ENCODE measurements around the gene ZNF804B. TPM values are rescaled to one million over a fixed set of nuclear protein-coding genes. Genes with fewer than 3 reads are reported as not detected.

Gene ZNF804B
- total and polyA plus RNA-seq, 9 of the 15 experiments (the other 6 are each of a cell fraction or from before 2014, with no cell fraction given), result 0.04 to 0.22 (median 0.09) TPM; not detected in 6

DNA sequence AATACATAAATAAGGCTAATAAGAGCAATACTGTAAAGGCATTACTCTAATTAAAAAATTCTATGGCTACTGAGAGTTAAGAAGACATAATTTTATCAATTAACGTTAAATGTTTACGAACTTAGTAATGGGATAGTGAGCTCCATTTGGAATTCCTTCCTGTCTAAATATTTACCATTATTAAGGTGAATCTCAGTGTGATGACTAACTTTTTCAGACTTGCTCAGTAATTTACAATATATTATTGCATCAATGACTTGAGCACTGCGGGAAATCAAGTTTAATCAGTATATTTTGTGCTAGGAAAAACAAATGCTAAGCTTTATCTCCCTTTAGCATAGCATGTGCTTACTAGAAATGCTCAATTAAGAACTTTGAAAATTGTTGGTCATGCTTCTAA is 318.5 kb downstream of the ZNF804B start:
- 0% methylated on average over 3 of the region's 3 CpGs for WGBS (ENCODE audit: insufficient coverage, low coverage, missing lambda C conversion rate)
- Histone ChIP-seq H3K4me1 (replicated peaks in 1 of 2; ENCODE audit: control insufficient read depth in 2 of 2, insufficient read depth in 2 of 2, low read length in 2 of 2) (no peaks in the 10 kb centered on the region), H3K9me1 (ENCODE audit: control insufficient read depth, insufficient read depth, low read length) (no peaks in the 10 kb centered on the region), H3K36me3 (ENCODE audit: control insufficient read depth, insufficient read depth, low read length) (no peaks in the 10 kb centered on the region), H3K27me3 (ENCODE audit: control insufficient read depth in 2 of 2, insufficient read depth in 2 of 2, low read length in 2 of 2) (no peaks in the 10 kb centered on the region), H3K4me2 (ENCODE audit: insufficient read depth, low read length) (no peak overlapping the region), H3K9ac (ENCODE audit: insufficient read depth in 1 of 2, low read depth in 2 of 2, low read length in 2 of 2) (no peak overlapping the region), H3K27ac (ENCODE audit: extremely low read depth, low read depth, low read length) (no peak overlapping the region), H4K20me1 (replicated peaks; ENCODE audit: control insufficient read depth, insufficient read depth, low read length) (no peaks in the 10 kb centered on the region), H3K4me3 (no peak overlapping the region), H3K9me3 (replicated peaks; ENCODE audit: control insufficient read depth, insufficient read depth, low read depth, low read length) (no peaks in the 10 kb centered on the region; the same call in 1 of the 2 replicates), H2AFZ (ENCODE audit: low read depth, low read length) (no peak overlapping the region), H3K79me2 (ENCODE audit: control insufficient read depth, insufficient read depth, low read length) (no peaks in the 10 kb centered on the region)
- FAIRE-seq, result no peak
- BruUV-seq (replicated peaks), result no TSS peak
- ChIA-PET CTCF (ENCODE audit: low intra/inter-chr PET ratio) (no interaction called here), POLR2A (no interaction called here)
- DNase-seq (ENCODE audit: extremely low read depth in 1 of 4, low spot score in 3 of 4), result no peak
- in situ Hi-C loops (cut with MboI), result no loop called here
- no peak for ATAC-seq
- TF ChIP-seq, protein P1, sequence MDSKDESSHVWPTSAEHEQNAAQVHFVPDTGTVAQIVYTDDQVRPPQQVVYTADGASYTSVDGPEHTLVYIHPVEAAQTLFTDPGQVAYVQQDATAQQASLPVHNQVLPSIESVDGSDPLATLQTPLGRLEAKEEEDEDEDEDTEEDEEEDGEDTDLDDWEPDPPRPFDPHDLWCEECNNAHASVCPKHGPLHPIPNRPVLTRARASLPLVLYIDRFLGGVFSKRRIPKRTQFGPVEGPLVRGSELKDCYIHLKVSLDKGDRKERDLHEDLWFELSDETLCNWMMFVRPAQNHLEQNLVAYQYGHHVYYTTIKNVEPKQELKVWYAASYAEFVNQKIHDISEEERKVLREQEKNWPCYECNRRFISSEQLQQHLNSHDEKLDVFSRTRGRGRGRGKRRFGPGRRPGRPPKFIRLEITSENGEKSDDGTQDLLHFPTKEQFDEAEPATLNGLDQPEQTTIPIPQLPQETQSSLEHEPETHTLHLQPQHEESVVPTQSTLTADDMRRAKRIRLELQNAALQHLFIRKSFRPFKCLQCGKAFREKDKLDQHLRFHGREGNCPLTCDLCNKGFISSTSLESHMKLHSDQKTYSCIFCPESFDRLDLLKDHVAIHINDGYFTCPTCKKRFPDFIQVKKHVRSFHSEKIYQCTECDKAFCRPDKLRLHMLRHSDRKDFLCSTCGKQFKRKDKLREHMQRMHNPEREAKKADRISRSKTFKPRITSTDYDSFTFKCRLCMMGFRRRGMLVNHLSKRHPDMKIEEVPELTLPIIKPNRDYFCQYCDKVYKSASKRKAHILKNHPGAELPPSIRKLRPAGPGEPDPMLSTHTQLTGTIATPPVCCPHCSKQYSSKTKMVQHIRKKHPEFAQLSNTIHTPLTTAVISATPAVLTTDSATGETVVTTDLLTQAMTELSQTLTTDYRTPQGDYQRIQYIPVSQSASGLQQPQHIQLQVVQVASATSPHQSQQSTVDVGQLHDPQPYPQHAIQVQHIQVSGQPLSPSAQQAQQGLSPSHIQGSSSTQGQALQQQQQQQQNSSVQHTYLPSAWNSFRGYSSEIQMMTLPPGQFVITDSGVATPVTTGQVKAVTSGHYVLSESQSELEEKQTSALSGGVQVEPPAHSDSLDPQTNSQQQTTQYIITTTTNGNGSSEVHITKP (IDR thresholded peaks at IDR 0.05; ENCODE audit: partially characterized antibody), result no peak
- TF ChIP-seq STAG1 (CRISPR knock-in tag; IDR thresholded peaks at IDR 0.05; ENCODE audit: borderline replicate concordance), result no peak
- no peak for TF ChIP-seq BCOR (IDR thresholded peaks at IDR 0.05)
- no peak for TF ChIP-seq KHSRP (IDR thresholded peaks at IDR 0.05)
- no peak for TF ChIP-seq ZC3H11A (IDR thresholded peaks at IDR 0.05; ENCODE audit: low read depth, low read length)
- TF ChIP-seq RB1 (IDR thresholded peaks at IDR 0.05; ENCODE audit: low read depth), result no peak
- intact Hi-C loops (cut with micrococcal nuclease), result no loop called here

Data from K562 (cell line).